GM23338 (cell line): ENCODE results near the gene UPF2. TPM values are rescaled to one million over a fixed set of nuclear protein-coding genes. Genes with fewer than 3 reads are reported as not detected.

Experiments used
- ATAC-seq: fragments of 200-7000 bp; cut with Tn5 transposase; 3 replicates; pipeline ENCODE4 v1.9.1; 2020
- DNase-seq: peaks from one replicate; pipeline ENCODE4 v3.0.0-alpha.2; 2015; ENCODE audit warnings: low spot score
- H2AFZ ChIP-seq: fragments of 200-600 bp; sonication (generic); 2 replicates; pipeline ENCODE4 v1.8.0; 2016; ENCODE audit warnings: antibody characterized with exemption, mild to moderate bottlenecking, moderate library complexity
- H3F3A ChIP-seq: fragments of 200-600 bp; sonication (generic); replicated peaks from 2 replicates; pipeline ENCODE4 v1.8.0; 2017; ENCODE audit warnings: antibody characterized with exemption, mixed run types, low read depth
- H3K27ac ChIP-seq: fragments of 200-600 bp; sonication (generic); 2 replicates; pipeline ENCODE4 v1.6.1; 2016; ENCODE audit warnings: low read depth
- H3K27me3 ChIP-seq: fragments of 200-600 bp; sonication (generic); 2 replicates; pipeline ENCODE4 v1.8.0; 2016; ENCODE audit warnings: mild to moderate bottlenecking, mixed run types, moderate library complexity; ENCODE audit not compliant: insufficient read depth
- H3K36me3 ChIP-seq: fragments of 200-600 bp; sonication (generic); 2 replicates; pipeline ENCODE4 v1.8.0; 2016; ENCODE audit warnings: mild to moderate bottlenecking; ENCODE audit not compliant: insufficient read depth
- H3K4me1 ChIP-seq: fragments of 200-600 bp; sonication (generic); 2 replicates; pipeline ENCODE4 v1.8.0; 2016; ENCODE audit warnings: mild to moderate bottlenecking, moderate library complexity; ENCODE audit not compliant: insufficient read depth
- H3K4me2 ChIP-seq: fragments of 200-600 bp; sonication (generic); 2 replicates; pipeline ENCODE4 v1.7.1; 2017; ENCODE audit warnings: mixed run types
- H3K4me3 ChIP-seq: fragments of 200-600 bp; sonication (generic); 2 replicates; pipeline ENCODE4 v1.6.1; 2016; ENCODE audit warnings: mixed run types
- H3K79me2 ChIP-seq: fragments of 200-600 bp; sonication (generic); replicated peaks from 2 replicates; pipeline ENCODE4 v1.8.0; 2017; ENCODE audit warnings: mild to moderate bottlenecking; ENCODE audit not compliant: insufficient read depth
- H3K9me2 ChIP-seq: fragments of 200-600 bp; sonication (generic); 2 replicates; pipeline ENCODE4 v1.8.0; 2017; ENCODE audit not compliant: insufficient read depth
- H4K20me1 ChIP-seq: fragments of 200-600 bp; sonication (generic); replicated peaks from 2 replicates; pipeline ENCODE4 v1.8.0; 2017; ENCODE audit warnings: mild to moderate bottlenecking; ENCODE audit not compliant: insufficient read depth
- H3K27ac Mint-ChIP-seq: 2 replicates; pipeline ENCODE4 v1.8.0; 2020; ENCODE audit warnings: inconsistent platforms, mild to moderate bottlenecking, moderate library complexity, mixed read lengths
- H3K27me3 Mint-ChIP-seq: 3 replicates; pipeline ENCODE4 v1.8.0; 2022; ENCODE audit warnings: low read depth, mild to moderate bottlenecking, moderate library complexity, mixed read lengths, inconsistent platforms; ENCODE audit not compliant: insufficient read depth, poor library complexity
- H3K36me3 Mint-ChIP-seq: 3 replicates; pipeline ENCODE4 v1.8.0; 2021; ENCODE audit warnings: low read depth, mild to moderate bottlenecking, inconsistent platforms, moderate library complexity, mixed read lengths
- H3K4me1 Mint-ChIP-seq: 3 replicates; pipeline ENCODE4 v1.8.0; 2020; ENCODE audit warnings: mild to moderate bottlenecking, inconsistent platforms, mixed read lengths
- H3K4me3 Mint-ChIP-seq: 3 replicates; pipeline ENCODE4 v1.8.0; 2021; ENCODE audit warnings: moderate library complexity, mild to moderate bottlenecking, inconsistent platforms, mixed read lengths
- H3K9me3 Mint-ChIP-seq: 3 replicates; pipeline ENCODE4 v1.8.0; 2020; ENCODE audit warnings: moderate library complexity, mild to moderate bottlenecking, inconsistent platforms, mixed read lengths
- CREB1 ChIP-seq: fragments of 250-450 bp; sonication (Bioruptor Pico); IDR thresholded peaks from 2 replicates; pipeline ENCODE4 v1.5.0; 2020; ENCODE audit warnings: low read depth, mild to moderate bottlenecking, moderate library complexity
- ETS1 ChIP-seq: IDR thresholded peaks from 2 replicates; pipeline ENCODE4 v1.6.1; 2016; ENCODE audit warnings: antibody characterized with exemption
- EZH2 ChIP-seq: fragments of 200-600 bp; sonication (generic); IDR thresholded peaks from one replicate; pipeline ENCODE4 v1.8.0; 2017; ENCODE audit warnings: antibody characterized with exemption, mild to moderate bottlenecking, low read depth; ENCODE audit not compliant: unreplicated experiment
- EZH2phosphoT487 ChIP-seq: fragments of 200-600 bp; sonication (generic); IDR thresholded peaks from one replicate; pipeline ENCODE4 v1.8.1; 2018; ENCODE audit warnings: antibody characterized with exemption; ENCODE audit not compliant: unreplicated experiment
- JUNB ChIP-seq: IDR thresholded peaks from one replicate; pipeline ENCODE4 v1.6.1; 2016; ENCODE audit warnings: antibody characterized with exemption; ENCODE audit not compliant: unreplicated experiment
- NANOG ChIP-seq: IDR thresholded peaks from 2 replicates; pipeline ENCODE4 v1.6.1; 2016; ENCODE audit warnings: antibody characterized with exemption, borderline replicate concordance
- POLR2AphosphoS5 ChIP-seq: IDR thresholded peaks from 2 replicates; pipeline ENCODE4 v1.6.1; 2016; ENCODE audit warnings: antibody characterized with exemption, low read depth
- REST ChIP-seq: IDR thresholded peaks from one replicate; pipeline ENCODE4 v1.6.1; 2018; ENCODE audit warnings: antibody characterized with exemption; ENCODE audit not compliant: unreplicated experiment
- STAT1 ChIP-seq: IDR thresholded peaks from one replicate; pipeline ENCODE4 v1.6.1; 2016; ENCODE audit warnings: antibody characterized with exemption; ENCODE audit not compliant: unreplicated experiment
- ZNF114 ChIP-seq: fragments of 250-450 bp; sonication (Bioruptor Pico); IDR thresholded peaks from 2 replicates; pipeline ENCODE4 v1.5.0; 2020; ENCODE audit warnings: mild to moderate bottlenecking, moderate library complexity
- ZNF331 ChIP-seq: fragments of 250-450 bp; sonication (Bioruptor Pico); IDR thresholded peaks from 2 replicates; pipeline ENCODE4 v1.5.0; 2020; ENCODE audit warnings: low read depth, mild to moderate bottlenecking, moderate library complexity
- ZNF462 ChIP-seq: fragments of 250-450 bp; sonication (Bioruptor Pico); IDR thresholded peaks from 2 replicates; pipeline ENCODE4 v1.5.0; 2020; ENCODE audit warnings: mild to moderate bottlenecking, moderate library complexity
- polyA plus RNA-seq: library from polyadenylated mRNA; unstranded; fragments of >200 nt; fragmentation: Nextera tagmentation; extraction: Ambion mirVana; gene quantifications from 2 replicates; pipeline ENCODE4 v1.2.1, GENCODE V29; 2016
- total RNA-seq: library from RNA; depleted of rRNA; stranded (reverse); fragments of >200 nt; shearing (Covaris generic); gene quantifications from 2 replicates; pipeline ENCODE4 v1.2.3, GENCODE V29; 2014
- TF ChIP-seq, protein P1 (sequence below), 2 experiments: fragments of 200-600 bp in 1 of 2; sonication (generic) in 1 of 2; conservative IDR thresholded peaks; 2 replicates each; pipeline versions ENCODE4 v1.5.1 to v1.6.1; 2016 to 2017; ENCODE audit warnings: antibody characterized with exemption in 2 of 2, low read depth in 2 of 2, mild to moderate bottlenecking in 2 of 2, moderate library complexity in 1 of 2

Gene UPF2
- total and polyA plus RNA-seq, 2 experiments from 2014 or later = 29.0 to 78.5 TPM

DNA sequence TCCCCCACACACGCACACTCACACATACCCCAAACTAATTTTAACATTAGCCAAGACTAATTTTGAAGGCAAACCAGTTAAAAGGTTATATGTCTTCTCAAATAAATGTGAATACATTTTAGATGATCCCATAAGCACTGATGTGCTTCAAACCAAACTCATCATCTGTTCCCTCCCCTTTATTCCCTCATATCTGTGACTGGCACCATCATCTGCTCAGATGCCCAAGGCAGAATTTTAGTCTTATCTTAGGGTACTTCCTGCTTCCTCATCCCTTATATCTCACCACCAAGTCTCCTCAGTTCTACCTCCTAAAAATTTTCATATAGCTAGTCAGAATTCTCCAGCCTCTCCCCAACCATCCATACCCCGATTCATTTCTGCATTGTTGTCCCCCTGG is 80.4 kb downstream of the UPF2 start (continued):
- TF ChIP-seq ETS1 = no peak
- TF ChIP-seq JUNB = no peak
- no peak for TF ChIP-seq EZH2
- no peak for TF ChIP-seq EZH2phosphoT487
- TF ChIP-seq CREB1 (CRISPR knock-in tag) = no peak
- TF ChIP-seq REST = no peak
- TF ChIP-seq ZNF331 = no peak
- no peak for TF ChIP-seq STAT1
- TF ChIP-seq ZNF114 (CRISPR knock-in tag) = no peak
- no peak for TF ChIP-seq NANOG
- TF ChIP-seq, protein P1, sequence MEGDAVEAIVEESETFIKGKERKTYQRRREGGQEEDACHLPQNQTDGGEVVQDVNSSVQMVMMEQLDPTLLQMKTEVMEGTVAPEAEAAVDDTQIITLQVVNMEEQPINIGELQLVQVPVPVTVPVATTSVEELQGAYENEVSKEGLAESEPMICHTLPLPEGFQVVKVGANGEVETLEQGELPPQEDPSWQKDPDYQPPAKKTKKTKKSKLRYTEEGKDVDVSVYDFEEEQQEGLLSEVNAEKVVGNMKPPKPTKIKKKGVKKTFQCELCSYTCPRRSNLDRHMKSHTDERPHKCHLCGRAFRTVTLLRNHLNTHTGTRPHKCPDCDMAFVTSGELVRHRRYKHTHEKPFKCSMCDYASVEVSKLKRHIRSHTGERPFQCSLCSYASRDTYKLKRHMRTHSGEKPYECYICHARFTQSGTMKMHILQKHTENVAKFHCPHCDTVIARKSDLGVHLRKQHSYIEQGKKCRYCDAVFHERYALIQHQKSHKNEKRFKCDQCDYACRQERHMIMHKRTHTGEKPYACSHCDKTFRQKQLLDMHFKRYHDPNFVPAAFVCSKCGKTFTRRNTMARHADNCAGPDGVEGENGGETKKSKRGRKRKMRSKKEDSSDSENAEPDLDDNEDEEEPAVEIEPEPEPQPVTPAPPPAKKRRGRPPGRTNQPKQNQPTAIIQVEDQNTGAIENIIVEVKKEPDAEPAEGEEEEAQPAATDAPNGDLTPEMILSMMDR (conservative IDR thresholded peaks at IDR 0.05; ENCODE audit: low read depth in 2 of 2) = no peak

DNA sequence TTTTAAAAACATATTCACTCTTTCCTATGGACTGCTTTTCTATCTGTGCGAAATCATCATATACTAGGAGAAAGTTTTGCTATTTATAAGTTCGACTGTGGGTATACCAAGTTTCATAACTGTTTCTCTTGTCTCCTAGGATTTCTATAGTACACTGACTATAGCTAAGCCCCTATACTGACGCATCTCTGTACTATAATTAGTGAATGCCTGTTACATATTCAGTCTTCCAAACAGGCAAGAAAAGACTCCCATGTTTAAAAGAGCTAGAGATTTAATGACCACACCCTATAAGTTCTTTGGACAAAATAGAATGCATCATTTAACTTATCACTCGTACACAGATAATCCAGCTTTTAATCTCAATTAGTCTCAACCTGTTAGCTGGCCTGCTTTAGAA is 80.8 kb downstream of the UPF2 start:
- Histone ChIP-seq H2AFZ (no peak overlapping the region), H3K4me2 (no peak overlapping the region), H3K27me3 (no peaks in the 10 kb centered on the region), H3K27ac (no peak overlapping the region), H3K79me2 (no peaks in the 10 kb centered on the region), H3K4me1 (no peaks in the 10 kb centered on the region), H3K4me3 (no peak overlapping the region), H3F3A (no peaks in the 10 kb centered on the region), H3K36me3 (peaks cover 27% of the 10 kb centered on the region), H4K20me1 (no peaks in the 10 kb centered on the region; the same call in 1 of the 2 replicates), H3K9me2 (no peaks in the 10 kb centered on the region)
- Mint-ChIP-seq H3K9me3 (peaks cover 4% of the 10 kb centered on the region; the same call in 1 of the 3 replicates), H3K27me3 (no peaks in the 10 kb centered on the region), H3K4me1 (no peaks in the 10 kb centered on the region), H3K36me3 (peaks cover 41% of the 10 kb centered on the region), H3K4me3 (no peak overlapping the region), H3K27ac (no peak overlapping the region)
- ATAC-seq (no peak), DNase-seq (no peak)
- TF ChIP-seq NANOG (no peak), STAT1 (no peak), EZH2phosphoT487 (no peak), ZNF462 (CRISPR knock-in tag) (no peak), POLR2AphosphoS5 (no peak), CREB1 (CRISPR knock-in tag) (no peak)
